D721Med (cell line): ENCODE results near the gene EXT2.

Source experiments
- DNase-seq: peaks from one replicate; pipeline ENCODE4 v3.0.0; 2011; ENCODE audit warnings: low spot score; ENCODE audit not compliant: insufficient read length
- FAIRE-seq: peaks from 2 replicates; lab custom pipeline; 2011; peaks lifted over from hg19 to GRCh38; lab: Jason Lieb, UNC
- CTCF ChIP-seq: IDR thresholded peaks from 2 replicates; pipeline ENCODE4 v1.5.1; 2012; ENCODE audit warnings: mild to moderate bottlenecking, control low read depth; ENCODE audit not compliant: insufficient read depth; ENCODE audit errors: missing control alignments

Gene EXT2

GRCh38 chr11:44057340-44057739 lies 38.1 kb upstream of the EXT2 start:
- no peak for DNase-seq
- TF ChIP-seq CTCF: no peak
- no peak for FAIRE-seq

- DNase-seq (no peak), FAIRE-seq (no peak)
- TF ChIP-seq CTCF: no peak
These were observed 37.2 kb upstream of the EXT2 start for GRCh38 chr11:44058275-44058674.

GRCh38 chr11:44065161-44065661 lies 30.3 kb upstream of the EXT2 start:
- DNase-seq: no peak
- TF ChIP-seq CTCF: no peak
- no peak for FAIRE-seq

- DNase-seq: no peak
- no peak for FAIRE-seq
- TF ChIP-seq CTCF: no peak
These were observed 29.4 kb upstream of the EXT2 start, which contains the start of gene ACCS for GRCh38 chr11:44065841-44066731. TSS of gene ACCS (plus strand) at chr11:44066270. CDS start at chr11:44067628, 1,358 bp downstream.

GRCh38 chr11:44066732-44067141 lies 28.7 kb upstream of the EXT2 start:
- FAIRE-seq: no peak
- no peak for TF ChIP-seq CTCF
- no peak for DNase-seq

GRCh38 chr11:44067266-44067665 lies 28.2 kb upstream of the EXT2 start:
- no peak for TF ChIP-seq CTCF
- FAIRE-seq: no peak

GRCh38 chr11:44068180-44068579 lies 27.3 kb upstream of the EXT2 start:
- FAIRE-seq: no peak
- no peak for TF ChIP-seq CTCF
- DNase-seq: no peak

More at GRCh38 chr11:44067266-44067665, 28.2 kb upstream of the EXT2 start:
- DNase-seq: no peak
